GM18505 (cell line): ENCODE results near the gene PCDH9.

ENCODE experiments used
- ATAC-seq: cut with Tn5 transposase; IDR thresholded peaks from one replicate; pipeline ENCODE4 v1.9.1; 2021; ENCODE audit not compliant: unreplicated experiment
- POLR2A ChIP-seq: IDR thresholded peaks from 4 replicates; pipeline ENCODE4 v1.6.1; 2011; ENCODE audit warnings: borderline replicate concordance; ENCODE audit not compliant: insufficient read depth, insufficient read length; ENCODE audit errors: extremely low read depth

Gene PCDH9

DNA sequence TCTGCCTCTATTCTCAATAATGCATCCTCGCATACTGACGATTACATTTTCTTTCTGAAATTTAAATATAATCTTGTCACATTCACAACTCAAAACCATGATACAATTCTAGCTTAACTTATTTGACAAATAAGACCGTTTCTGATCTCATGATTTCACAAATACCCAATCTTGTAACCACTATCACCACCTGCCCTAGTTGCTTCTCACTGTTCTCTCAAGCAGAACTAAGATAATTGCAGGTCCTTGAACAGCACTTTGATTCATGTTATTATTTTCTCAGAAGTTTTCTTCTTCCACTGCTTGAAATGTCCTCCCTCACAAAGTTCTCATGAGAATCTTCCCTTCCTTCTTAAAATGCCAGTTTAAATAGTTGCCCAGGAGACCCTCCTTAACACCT is 211.4 kb downstream of the PCDH9 start:
- no peak for TF ChIP-seq POLR2A
- no peak for ATAC-seq

DNA sequence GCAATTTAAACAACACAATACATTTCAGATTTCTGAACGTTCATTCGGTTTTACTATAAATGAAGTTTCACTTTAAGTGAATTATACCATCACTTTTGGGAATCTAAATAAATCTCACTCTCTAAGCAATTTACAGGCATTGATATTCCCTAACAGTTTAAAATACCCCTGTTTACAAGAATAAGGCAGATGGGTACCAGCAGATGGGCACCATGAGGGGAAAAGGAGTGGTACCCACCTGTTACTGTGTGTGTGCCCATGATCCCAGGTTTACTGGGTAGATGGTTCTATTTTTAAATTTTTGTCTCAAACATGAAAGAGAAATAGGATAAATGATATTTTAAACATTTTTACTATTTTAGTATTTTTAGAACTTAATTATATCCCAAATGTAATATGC is 212.9 kb downstream of the PCDH9 start:
- no peak for TF ChIP-seq POLR2A
- ATAC-seq: no peak

DNA sequence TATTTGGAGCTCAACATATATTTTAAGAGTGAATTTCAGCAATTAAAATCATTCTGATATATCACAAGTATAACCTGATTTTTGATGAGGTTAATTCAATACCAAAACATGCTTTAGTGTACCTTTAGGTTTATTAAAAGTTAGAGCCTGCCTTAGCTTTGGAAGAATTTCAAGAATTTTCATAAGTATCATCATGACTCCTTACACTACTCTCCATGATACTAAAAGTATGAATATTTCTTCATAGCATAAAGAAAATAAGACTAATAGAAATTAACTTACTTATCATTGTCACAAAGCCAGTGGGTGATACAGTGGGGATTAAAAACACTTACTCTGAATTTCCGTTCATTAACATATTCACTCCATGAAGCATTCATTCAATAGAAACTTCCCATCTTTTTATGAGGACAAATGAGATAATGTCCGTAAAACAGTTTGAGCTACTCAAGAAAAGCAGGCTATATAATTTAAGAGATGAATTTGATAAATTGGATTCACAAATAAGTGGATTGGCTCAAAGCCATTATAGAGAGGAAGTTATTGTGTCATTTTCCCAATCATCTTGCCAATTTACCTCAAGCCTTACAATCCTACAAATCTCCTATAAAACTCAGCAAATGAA is 214.0 kb downstream of the PCDH9 start:
- no peak for TF ChIP-seq POLR2A

DNA sequence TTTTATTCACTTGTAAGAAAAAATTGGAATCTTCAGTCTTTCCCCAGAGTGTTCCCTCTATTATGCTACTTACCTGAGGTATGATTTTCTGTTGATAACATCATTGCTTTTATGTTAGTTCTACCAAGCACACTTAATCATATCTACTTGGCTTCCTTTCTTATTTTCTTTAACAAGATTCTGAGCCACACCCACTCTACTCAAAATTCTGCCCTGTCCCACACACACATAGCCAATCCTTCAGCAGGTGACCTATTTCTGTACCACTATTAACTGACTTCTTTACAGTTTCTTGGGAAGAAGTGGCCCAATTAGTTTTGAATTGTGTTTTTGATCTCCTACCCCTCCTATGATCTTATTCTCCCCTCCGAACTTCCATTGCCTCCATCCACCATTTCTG is 215.7 kb downstream of the PCDH9 start:
- ATAC-seq: no peak
- no peak for TF ChIP-seq POLR2A

More for the DNA sequence above, 214.0 kb downstream of the PCDH9 start:
- ATAC-seq: no peak

DNA sequence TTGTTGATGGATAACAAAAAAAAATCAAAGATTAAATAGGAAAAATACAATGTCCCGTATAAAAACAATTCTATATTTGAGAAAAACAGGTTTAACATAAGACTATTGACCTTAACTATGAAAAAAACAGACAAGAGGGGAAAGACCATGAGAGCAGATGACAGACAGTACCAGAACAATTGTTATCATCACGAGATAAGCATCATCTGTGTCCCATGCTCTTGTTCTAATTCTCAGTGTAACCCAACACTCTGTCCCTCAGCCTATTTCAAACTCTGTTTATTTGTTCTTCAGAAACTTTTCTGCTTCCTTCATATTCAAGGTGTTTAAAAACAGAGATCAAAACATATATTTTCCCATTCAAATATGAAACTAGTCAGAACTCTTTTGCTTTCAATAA is 216.4 kb downstream of the PCDH9 start:
- ATAC-seq: no peak
- TF ChIP-seq POLR2A: no peak

DNA sequence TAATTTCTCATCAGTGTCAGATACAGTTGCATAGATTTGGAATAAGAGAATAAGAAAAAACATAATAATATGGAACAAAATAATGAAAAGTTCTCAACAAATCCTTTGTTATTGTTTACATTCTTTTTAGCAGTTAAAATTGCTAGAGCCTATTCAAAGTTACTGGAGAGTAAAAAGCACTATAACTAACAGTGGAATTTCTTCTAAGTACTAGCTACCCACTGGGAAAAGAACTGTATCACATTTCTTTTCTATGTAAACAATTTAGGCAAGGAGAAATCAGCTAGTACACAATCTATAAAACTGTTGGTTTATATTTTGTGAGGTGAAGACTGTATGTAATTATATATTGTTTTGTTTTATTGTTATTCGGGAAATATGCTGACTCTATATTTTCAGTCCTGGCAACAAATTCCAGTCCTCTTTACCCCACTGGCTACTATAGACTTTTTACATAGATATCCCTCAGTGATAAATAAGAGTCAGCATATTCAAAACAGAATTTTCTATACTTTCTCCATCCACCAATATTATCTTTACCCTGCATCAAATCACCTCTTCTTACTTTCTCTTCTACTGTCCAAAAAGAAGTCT is 222.0 kb downstream of the PCDH9 start:
- no peak for ATAC-seq
- TF ChIP-seq POLR2A: no peak

DNA sequence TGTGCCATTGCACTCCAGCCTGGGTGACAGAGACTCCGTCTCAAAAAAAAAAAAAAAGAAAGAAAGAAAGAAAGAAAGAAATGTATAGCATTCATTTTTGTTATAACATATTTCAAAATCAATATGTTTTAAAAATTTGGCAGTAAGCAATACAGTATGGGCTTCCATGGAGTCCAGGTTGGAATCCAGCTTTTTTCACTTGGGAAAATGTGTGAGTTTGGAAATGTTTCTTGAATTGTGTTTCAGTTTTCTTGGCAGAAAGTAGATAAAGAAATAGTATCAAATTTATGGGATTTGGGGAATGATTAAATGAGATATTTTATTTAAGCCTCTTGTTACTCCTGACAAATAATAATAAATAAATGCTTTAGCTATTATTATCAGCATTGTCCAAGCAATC is 225.6 kb downstream of the PCDH9 start:
- no peak for TF ChIP-seq POLR2A
- ATAC-seq: no peak

DNA sequence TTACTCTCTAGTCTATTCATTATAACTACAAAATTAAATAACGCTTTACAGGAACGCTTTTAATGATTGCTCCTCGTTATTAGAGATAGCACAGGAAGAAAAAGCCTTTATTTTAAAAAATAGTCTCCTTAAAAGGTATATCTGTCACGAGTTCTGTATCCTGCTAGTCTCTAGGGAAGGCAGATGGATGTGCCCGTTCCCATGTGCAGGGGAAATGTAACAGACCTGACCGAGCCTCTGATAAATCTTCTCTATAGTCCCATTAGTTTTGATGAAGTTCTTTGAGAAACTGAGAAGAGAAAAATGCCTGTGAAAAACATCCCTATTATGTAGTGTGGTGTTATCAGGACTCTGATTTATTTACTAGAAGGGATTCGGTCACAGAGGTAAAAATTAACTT is 226.4 kb downstream of the PCDH9 start:
- no peak for ATAC-seq

DNA sequence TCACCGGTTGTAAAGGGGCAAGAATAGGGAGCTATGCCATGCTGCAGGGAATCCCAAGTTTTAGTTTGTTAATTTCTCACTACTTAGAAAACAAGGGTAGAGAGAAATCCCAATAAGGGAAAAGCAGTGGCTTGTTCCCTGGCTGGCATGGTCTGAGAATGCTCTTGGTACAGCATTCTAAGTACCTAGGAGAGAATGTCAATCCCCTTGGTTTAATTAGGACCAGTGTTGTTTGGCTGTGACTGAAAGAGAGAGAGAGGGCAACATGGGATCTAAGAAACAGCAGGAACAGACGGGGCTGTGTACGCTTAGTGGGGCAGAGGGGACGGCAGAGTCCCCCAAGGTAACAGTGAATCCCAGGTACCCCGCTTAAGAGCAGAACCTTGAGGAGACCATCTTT is 228.8 kb downstream of the PCDH9 start:
- ATAC-seq: no peak

More for the DNA sequence above, 226.4 kb downstream of the PCDH9 start:
- no peak for TF ChIP-seq POLR2A

DNA sequence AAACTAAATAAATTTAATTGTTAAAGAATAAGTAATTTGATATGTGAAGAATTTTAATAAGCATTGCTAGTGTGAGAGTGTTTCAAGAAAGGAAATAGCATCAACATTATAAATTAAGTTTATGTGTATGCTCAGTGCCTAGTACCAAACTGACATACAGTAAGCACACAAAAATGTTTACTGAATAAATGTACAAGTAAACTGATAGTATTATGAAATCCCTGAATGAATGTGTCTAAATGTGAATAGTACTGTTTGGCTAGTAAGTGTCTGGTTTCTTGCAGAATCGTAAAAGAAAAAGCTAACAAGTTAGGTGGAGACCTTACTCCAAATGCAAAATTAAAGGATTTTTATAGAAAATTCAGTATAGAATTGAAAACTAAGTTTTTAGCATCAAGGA is 233.6 kb downstream of the PCDH9 start:
- no peak for ATAC-seq
- no peak for TF ChIP-seq POLR2A

More for the DNA sequence above, 228.8 kb downstream of the PCDH9 start:
- TF ChIP-seq POLR2A: no peak

DNA sequence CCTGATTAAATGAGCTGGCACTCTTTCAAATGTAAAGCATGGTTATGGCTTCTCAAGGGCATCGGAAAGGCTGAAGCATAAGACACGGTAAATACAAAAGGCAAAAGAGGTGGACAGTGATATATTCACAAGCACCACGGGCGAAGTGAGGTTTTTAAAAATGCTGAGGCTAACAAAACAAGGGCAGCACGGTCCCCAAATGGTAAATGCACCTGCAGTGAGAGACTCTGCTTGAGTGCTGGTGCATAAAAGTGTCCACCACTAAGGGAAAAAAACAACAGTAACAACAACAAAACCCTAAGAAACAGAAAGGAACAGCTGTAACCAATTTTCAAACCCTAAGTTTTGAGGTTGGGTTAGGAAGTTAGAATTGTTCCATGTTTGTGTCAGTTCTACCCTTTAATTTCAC is 234.9 kb downstream of the PCDH9 start:
- ATAC-seq: peak; percentile 71
- TF ChIP-seq POLR2A: no peak

DNA sequence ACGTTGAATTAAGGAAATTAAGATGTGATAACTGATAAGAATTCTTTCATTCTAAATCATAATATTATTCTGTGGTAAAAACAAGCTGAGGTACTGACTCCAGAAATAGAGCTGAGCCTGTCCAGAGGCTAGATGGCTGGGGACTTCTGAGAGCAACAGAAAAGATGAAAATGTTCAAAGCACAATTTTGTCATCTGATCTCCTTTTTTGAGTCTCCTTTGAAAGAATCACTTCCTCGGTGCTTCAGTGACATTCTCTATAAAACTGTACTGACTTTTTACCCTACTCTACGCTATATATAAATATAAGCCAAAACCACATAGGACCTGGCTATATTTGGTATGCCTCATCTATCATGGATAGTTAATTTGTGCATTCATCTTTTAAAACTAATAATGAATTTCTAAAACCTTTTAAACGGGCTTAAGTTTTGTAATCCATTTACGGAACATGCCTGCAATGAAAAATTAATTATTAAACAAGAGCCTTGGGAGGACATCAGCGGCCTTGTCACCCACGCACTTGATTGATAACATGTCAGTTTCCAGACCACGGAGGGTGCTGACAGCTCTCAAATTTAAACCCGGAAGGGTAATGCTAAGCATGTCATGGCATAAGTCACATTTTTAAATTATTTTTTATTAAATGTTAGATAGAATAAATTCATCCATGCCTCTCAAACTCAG is 235.5 kb downstream of the PCDH9 start:
- peak; percentile 42 for ATAC-seq
- TF ChIP-seq POLR2A: no peak

DNA sequence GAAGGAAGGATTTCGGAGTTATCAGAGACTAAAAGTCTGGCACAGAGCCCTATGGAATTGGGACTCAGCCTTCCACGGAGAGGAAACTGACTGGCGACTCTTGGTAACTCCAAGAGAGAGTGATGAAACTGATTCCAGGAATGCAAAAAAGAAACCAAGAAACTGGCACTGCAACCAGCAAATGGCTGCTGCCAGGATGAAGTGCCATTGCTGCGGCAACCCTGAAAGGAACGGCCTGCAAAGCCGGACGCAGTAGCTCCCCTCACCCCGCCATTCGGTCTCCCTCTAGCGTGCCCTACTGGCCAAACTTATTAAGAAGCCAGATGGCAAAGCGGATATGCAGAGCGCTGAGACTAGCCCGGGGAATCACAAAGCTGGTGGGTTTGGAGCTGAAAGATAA is 236.0 kb downstream of the PCDH9 start:
- no peak for TF ChIP-seq POLR2A
- ATAC-seq: peak; percentile 76

DNA sequence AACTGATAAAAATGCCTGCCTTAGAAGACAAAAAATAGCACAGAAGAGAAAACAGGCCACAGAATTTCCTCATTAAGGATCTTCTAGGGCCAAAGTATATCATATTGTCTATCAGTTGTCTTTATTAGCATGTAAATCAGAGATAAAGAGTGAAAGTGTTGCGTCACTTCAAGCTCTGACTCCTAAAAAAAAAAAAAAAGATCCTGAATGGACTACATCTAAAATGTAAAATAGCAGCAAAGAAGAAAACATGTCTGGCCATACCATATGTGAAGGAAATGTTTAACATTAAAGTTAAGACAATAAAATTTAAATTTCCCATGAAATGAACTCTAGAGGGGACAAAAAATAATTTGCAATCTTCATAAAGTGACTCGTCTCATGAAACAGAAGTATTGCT is 237.4 kb downstream of the PCDH9 start:
- TF ChIP-seq POLR2A: no peak
- no peak for ATAC-seq
